GM12891 (cell line): Measurements from ENCODE around the gene TOP1.

Source experiments
- DNase-seq: peaks from one replicate; pipeline ENCODE4 v3.0.0; 2011; ENCODE audit warnings: low spot score; ENCODE audit not compliant: insufficient read length
- FAIRE-seq: peaks from 2 replicates; lab custom pipeline; 2011; peaks lifted over from hg19 to GRCh38; lab: Jason Lieb, UNC
- PAX5 ChIP-seq: IDR thresholded peaks from 2 replicates; pipeline ENCODE4 v1.6.1; 2011; ENCODE audit warnings: low read length, moderate library complexity, mild to moderate bottlenecking; ENCODE audit not compliant: insufficient read depth, severe bottlenecking
- POLR2A ChIP-seq: IDR thresholded peaks from 2 replicates; pipeline ENCODE4 v1.6.1; 2011; ENCODE audit warnings: low read depth, low read length, control low read depth
- POLR2AphosphoS5 ChIP-seq: IDR thresholded peaks from 2 replicates; pipeline ENCODE4 v1.6.1; 2011; ENCODE audit warnings: low read depth, low read length, control low read depth
- POU2F2 ChIP-seq: IDR thresholded peaks from 2 replicates; pipeline ENCODE4 v1.6.1; 2011; ENCODE audit warnings: low read depth, mild to moderate bottlenecking, control low read depth, low read length, moderate library complexity
- SPI1 ChIP-seq: IDR thresholded peaks from 2 replicates; pipeline ENCODE4 v1.6.1; 2011; ENCODE audit warnings: low read depth, low read length, control low read depth
- TAF1 ChIP-seq: IDR thresholded peaks from 2 replicates; pipeline ENCODE4 v1.6.1; 2011; ENCODE audit warnings: low read depth, low read length, control low read depth

The TOP1 gene

GRCh38 chr20:40991181-40991889, 37.3 kb upstream of the TOP1 start:
- FAIRE-seq (peak; percentile 88), DNase-seq (peak; percentile 62)
- TF ChIP-seq PAX5 (no peak), POU2F2 (peak; percentile 81), POLR2A (peak; percentile 41), POLR2AphosphoS5 (peak; percentile 59), TAF1 (peak; percentile 50), SPI1 (peak; percentile 100)

DNA sequence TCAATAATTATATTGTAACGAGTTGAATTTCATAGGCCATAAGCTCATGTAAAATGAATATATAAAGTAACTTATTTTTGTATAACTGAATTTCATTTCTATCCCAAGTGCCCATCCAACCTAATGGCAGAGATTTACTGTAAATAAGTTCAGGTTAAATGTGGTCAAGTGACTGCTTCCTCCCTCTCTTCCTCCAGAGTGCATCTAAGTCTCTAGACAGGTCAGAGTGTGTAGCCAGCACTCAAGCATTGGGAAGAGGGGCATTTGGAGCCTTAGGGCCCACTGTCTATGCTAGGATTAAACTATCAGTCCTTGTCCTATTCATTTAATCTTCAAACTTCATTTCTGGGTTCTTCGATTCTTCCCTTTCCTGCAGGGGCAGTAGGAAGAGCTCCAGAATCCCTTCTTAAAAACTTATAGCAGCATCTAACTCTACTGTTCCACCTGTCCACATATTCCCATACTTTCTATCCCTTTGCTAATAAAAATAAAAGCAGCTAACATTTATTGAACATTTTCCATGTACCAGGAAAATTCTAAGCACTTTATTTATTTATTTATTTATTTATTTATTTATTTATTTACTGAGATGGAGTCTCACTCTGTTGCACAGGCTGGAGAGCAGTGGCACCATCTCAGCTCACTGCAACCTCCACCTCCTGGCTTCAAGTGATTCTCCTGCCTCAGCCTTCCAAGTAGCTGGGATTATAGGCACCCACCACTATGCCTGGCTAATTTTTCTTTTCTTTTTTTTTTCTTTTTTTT, 36.1 kb upstream of the TOP1 start:
- no peak for DNase-seq
- TF ChIP-seq POLR2A (no peak), POLR2AphosphoS5 (no peak), POU2F2 (no peak), TAF1 (no peak), PAX5 (no peak), SPI1 (no peak)
- no peak for FAIRE-seq

GRCh38 chr20:40993794-40994540, 34.7 kb upstream of the TOP1 start:
- no peak for DNase-seq

DNA sequence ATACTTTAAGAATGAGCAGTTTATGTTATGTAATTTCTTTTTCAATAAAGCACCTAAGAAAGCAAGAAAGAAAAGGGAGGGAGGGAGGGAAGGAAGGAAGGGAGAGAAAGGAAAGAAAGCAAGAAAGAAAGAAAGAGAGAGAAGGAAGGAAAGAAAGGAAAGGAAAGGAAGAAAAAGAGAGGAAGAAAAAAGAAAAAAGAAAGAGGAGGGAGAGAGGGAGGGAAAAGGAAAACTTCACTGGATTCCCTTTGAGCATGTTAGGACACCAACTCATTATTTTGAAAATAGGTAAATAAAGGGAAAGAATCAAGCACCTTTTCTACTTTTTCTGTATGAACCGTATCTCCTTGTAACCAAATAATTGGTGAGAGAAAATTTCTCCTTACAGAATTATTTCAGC, 32.3 kb upstream of the TOP1 start:
- no peak for FAIRE-seq
- no peak for TF ChIP-seq PAX5
- no peak for TF ChIP-seq TAF1
- no peak for TF ChIP-seq SPI1
- no peak for TF ChIP-seq POU2F2
- TF ChIP-seq POLR2AphosphoS5, result no peak
- TF ChIP-seq POLR2A, result no peak
- no peak for DNase-seq

More at GRCh38 chr20:40993794-40994540, 34.7 kb upstream of the TOP1 start:
- no peak for FAIRE-seq
- no peak for TF ChIP-seq SPI1
- TF ChIP-seq POU2F2, result no peak
- TF ChIP-seq POLR2A, result no peak
- no peak for TF ChIP-seq PAX5
- TF ChIP-seq TAF1, result no peak
- TF ChIP-seq POLR2AphosphoS5, result no peak

GRCh38 chr20:40997116-40997515, 31.5 kb upstream of the TOP1 start:
- DNase-seq (no peak), FAIRE-seq (peak; percentile 13)
- TF ChIP-seq SPI1 (no peak), POLR2AphosphoS5 (no peak), POU2F2 (no peak), PAX5 (no peak), TAF1 (no peak), POLR2A (no peak)

DNA sequence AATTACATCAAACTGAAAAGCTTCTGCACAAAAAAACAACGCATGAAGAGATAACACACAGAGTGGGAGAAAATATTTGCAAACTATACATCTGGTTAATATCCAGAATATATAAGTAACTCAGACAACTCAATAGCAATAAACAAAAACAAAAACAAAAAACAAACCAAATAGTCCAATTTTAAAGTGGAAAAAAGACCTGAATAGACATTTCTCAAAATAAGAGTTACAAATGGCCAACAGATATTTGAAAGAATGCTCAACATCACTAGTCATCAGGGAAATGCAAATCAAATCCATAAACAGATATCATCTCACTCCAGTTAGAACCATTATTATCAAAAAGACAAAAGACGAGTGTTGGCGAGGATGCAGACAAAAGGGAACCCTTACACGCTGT, 28.8 kb upstream of the TOP1 start:
- no peak for DNase-seq
- TF ChIP-seq POLR2AphosphoS5, result no peak
- no peak for TF ChIP-seq PAX5
- TF ChIP-seq TAF1, result no peak
- no peak for TF ChIP-seq POU2F2
- no peak for TF ChIP-seq SPI1
- no peak for TF ChIP-seq POLR2A
- no peak for FAIRE-seq

DNA sequence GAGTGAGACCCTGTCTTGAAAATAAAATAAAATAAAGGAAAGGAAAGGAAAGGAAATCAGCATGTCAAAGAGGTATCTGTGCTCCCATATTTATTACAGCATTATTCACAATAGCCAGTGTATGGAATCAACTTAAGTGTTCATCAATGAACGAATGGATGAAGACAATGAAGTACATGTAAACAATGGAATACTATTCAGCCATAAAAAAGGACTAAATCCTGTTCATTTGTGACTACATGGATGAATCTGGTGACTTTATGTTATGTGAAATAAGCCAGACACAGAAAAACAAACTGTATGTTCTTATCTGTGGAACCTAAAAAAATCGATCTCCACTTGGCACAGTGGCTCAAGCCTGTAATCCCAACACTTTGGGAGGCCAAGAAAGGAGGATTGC, 28.0 kb upstream of the TOP1 start:
- no peak for FAIRE-seq
- no peak for TF ChIP-seq PAX5
- no peak for TF ChIP-seq SPI1
- TF ChIP-seq TAF1, result no peak
- TF ChIP-seq POLR2A, result no peak
- TF ChIP-seq POLR2AphosphoS5, result no peak
- TF ChIP-seq POU2F2, result no peak
- DNase-seq, result no peak

DNA sequence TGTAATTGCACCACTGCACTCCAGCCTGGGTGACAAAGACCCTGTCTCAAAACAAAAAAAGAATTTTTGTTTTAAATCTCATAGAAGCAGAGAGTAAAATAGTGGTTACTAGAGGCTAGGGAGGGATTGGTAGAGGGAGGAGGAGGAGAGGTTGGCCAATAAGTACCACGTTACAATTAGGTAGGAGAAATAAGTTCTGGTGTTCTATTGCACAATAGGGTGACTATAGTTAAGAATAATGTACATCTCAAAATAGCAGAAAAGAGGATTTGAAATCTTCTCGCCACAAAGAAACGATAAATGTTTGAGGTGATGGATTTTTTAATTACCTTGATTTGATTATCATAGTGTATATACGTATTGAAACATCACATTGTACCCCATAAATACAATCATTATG, 27.1 kb upstream of the TOP1 start:
- DNase-seq (no peak), FAIRE-seq (no peak)

DNA sequence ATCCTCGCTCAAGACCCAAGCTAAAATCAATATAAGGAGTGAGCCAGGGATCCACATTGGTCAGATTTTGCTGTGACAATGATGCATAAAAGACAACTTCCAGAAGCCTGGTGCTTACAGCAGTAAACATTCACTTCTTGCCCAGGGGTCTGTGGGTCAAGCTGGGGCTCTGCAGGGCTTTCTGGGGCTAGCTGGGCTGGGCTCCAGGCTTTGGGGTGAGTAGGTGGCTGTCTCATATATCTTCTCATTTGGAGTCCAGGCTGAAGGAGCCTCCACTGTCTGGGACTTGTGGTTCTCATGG, 25.8 kb upstream of the TOP1 start:
- DNase-seq (no peak), FAIRE-seq (no peak)
- no peak for TF ChIP-seq POU2F2
- no peak for TF ChIP-seq POLR2AphosphoS5
- TF ChIP-seq TAF1, result no peak
- no peak for TF ChIP-seq SPI1
- no peak for TF ChIP-seq POLR2A
- no peak for TF ChIP-seq PAX5

More for the DNA sequence above, 27.1 kb upstream of the TOP1 start:
- TF ChIP-seq SPI1, result no peak
- TF ChIP-seq POU2F2, result no peak
- no peak for TF ChIP-seq POLR2AphosphoS5
- TF ChIP-seq PAX5, result no peak
